GM23338 (cell line): Measurements from ENCODE around the gene MYO18B. TPM values are rescaled to one million over a fixed set of nuclear protein-coding genes. Genes with fewer than 3 reads are reported as not detected.

Experiments used
- ATAC-seq: fragments of 200-7000 bp; cut with Tn5 transposase; 3 replicates; pipeline ENCODE4 v1.9.1; 2020
- DNase-seq: peaks from one replicate; pipeline ENCODE4 v3.0.0-alpha.2; 2015; ENCODE audit warnings: low spot score
- H2AFZ ChIP-seq: fragments of 200-600 bp; sonication (generic); 2 replicates; pipeline ENCODE4 v1.8.0; 2016; ENCODE audit warnings: antibody characterized with exemption, mild to moderate bottlenecking, moderate library complexity
- H3F3A ChIP-seq: fragments of 200-600 bp; sonication (generic); replicated peaks from 2 replicates; pipeline ENCODE4 v1.8.0; 2017; ENCODE audit warnings: antibody characterized with exemption, mixed run types, low read depth
- H3K27ac ChIP-seq: fragments of 200-600 bp; sonication (generic); 2 replicates; pipeline ENCODE4 v1.6.1; 2016; ENCODE audit warnings: low read depth
- H3K27me3 ChIP-seq: fragments of 200-600 bp; sonication (generic); 2 replicates; pipeline ENCODE4 v1.8.0; 2016; ENCODE audit warnings: mild to moderate bottlenecking, mixed run types, moderate library complexity; ENCODE audit not compliant: insufficient read depth
- H3K36me3 ChIP-seq: fragments of 200-600 bp; sonication (generic); 2 replicates; pipeline ENCODE4 v1.8.0; 2016; ENCODE audit warnings: mild to moderate bottlenecking; ENCODE audit not compliant: insufficient read depth
- H3K4me1 ChIP-seq: fragments of 200-600 bp; sonication (generic); 2 replicates; pipeline ENCODE4 v1.8.0; 2016; ENCODE audit warnings: mild to moderate bottlenecking, moderate library complexity; ENCODE audit not compliant: insufficient read depth
- H3K4me2 ChIP-seq: fragments of 200-600 bp; sonication (generic); 2 replicates; pipeline ENCODE4 v1.7.1; 2017; ENCODE audit warnings: mixed run types
- H3K4me3 ChIP-seq: fragments of 200-600 bp; sonication (generic); 2 replicates; pipeline ENCODE4 v1.6.1; 2016; ENCODE audit warnings: mixed run types
- H3K79me2 ChIP-seq: fragments of 200-600 bp; sonication (generic); replicated peaks from 2 replicates; pipeline ENCODE4 v1.8.0; 2017; ENCODE audit warnings: mild to moderate bottlenecking; ENCODE audit not compliant: insufficient read depth
- H3K9me2 ChIP-seq: fragments of 200-600 bp; sonication (generic); 2 replicates; pipeline ENCODE4 v1.8.0; 2017; ENCODE audit not compliant: insufficient read depth
- H4K20me1 ChIP-seq: fragments of 200-600 bp; sonication (generic); replicated peaks from 2 replicates; pipeline ENCODE4 v1.8.0; 2017; ENCODE audit warnings: mild to moderate bottlenecking; ENCODE audit not compliant: insufficient read depth
- H3K27ac Mint-ChIP-seq: 2 replicates; pipeline ENCODE4 v1.8.0; 2020; ENCODE audit warnings: inconsistent platforms, mild to moderate bottlenecking, moderate library complexity, mixed read lengths
- H3K27me3 Mint-ChIP-seq: 3 replicates; pipeline ENCODE4 v1.8.0; 2022; ENCODE audit warnings: low read depth, mild to moderate bottlenecking, moderate library complexity, mixed read lengths, inconsistent platforms; ENCODE audit not compliant: insufficient read depth, poor library complexity
- H3K36me3 Mint-ChIP-seq: 3 replicates; pipeline ENCODE4 v1.8.0; 2021; ENCODE audit warnings: low read depth, mild to moderate bottlenecking, inconsistent platforms, moderate library complexity, mixed read lengths
- H3K4me1 Mint-ChIP-seq: 3 replicates; pipeline ENCODE4 v1.8.0; 2020; ENCODE audit warnings: mild to moderate bottlenecking, inconsistent platforms, mixed read lengths
- H3K4me3 Mint-ChIP-seq: 3 replicates; pipeline ENCODE4 v1.8.0; 2021; ENCODE audit warnings: moderate library complexity, mild to moderate bottlenecking, inconsistent platforms, mixed read lengths
- H3K9me3 Mint-ChIP-seq: 3 replicates; pipeline ENCODE4 v1.8.0; 2020; ENCODE audit warnings: moderate library complexity, mild to moderate bottlenecking, inconsistent platforms, mixed read lengths
- CREB1 ChIP-seq: fragments of 250-450 bp; sonication (Bioruptor Pico); IDR thresholded peaks from 2 replicates; pipeline ENCODE4 v1.5.0; 2020; ENCODE audit warnings: low read depth, mild to moderate bottlenecking, moderate library complexity
- EZH2 ChIP-seq: fragments of 200-600 bp; sonication (generic); IDR thresholded peaks from one replicate; pipeline ENCODE4 v1.8.0; 2017; ENCODE audit warnings: antibody characterized with exemption, mild to moderate bottlenecking, low read depth; ENCODE audit not compliant: unreplicated experiment
- JUNB ChIP-seq: IDR thresholded peaks from one replicate; pipeline ENCODE4 v1.6.1; 2016; ENCODE audit warnings: antibody characterized with exemption; ENCODE audit not compliant: unreplicated experiment
- NANOG ChIP-seq: IDR thresholded peaks from 2 replicates; pipeline ENCODE4 v1.6.1; 2016; ENCODE audit warnings: antibody characterized with exemption, borderline replicate concordance
- POLR2AphosphoS5 ChIP-seq: IDR thresholded peaks from 2 replicates; pipeline ENCODE4 v1.6.1; 2016; ENCODE audit warnings: antibody characterized with exemption, low read depth
- STAT1 ChIP-seq: IDR thresholded peaks from one replicate; pipeline ENCODE4 v1.6.1; 2016; ENCODE audit warnings: antibody characterized with exemption; ENCODE audit not compliant: unreplicated experiment
- ZNF114 ChIP-seq: fragments of 250-450 bp; sonication (Bioruptor Pico); IDR thresholded peaks from 2 replicates; pipeline ENCODE4 v1.5.0; 2020; ENCODE audit warnings: mild to moderate bottlenecking, moderate library complexity
- ZNF331 ChIP-seq: fragments of 250-450 bp; sonication (Bioruptor Pico); IDR thresholded peaks from 2 replicates; pipeline ENCODE4 v1.5.0; 2020; ENCODE audit warnings: low read depth, mild to moderate bottlenecking, moderate library complexity
- polyA plus RNA-seq: library from polyadenylated mRNA; unstranded; fragments of >200 nt; fragmentation: Nextera tagmentation; extraction: Ambion mirVana; gene quantifications from 2 replicates; pipeline ENCODE4 v1.2.1, GENCODE V29; 2016
- total RNA-seq: library from RNA; depleted of rRNA; stranded (reverse); fragments of >200 nt; shearing (Covaris generic); gene quantifications from 2 replicates; pipeline ENCODE4 v1.2.3, GENCODE V29; 2014
- TF ChIP-seq, protein P1 (sequence below): IDR thresholded peaks from one replicate; pipeline ENCODE4 v1.6.1; 2018; ENCODE audit warnings: antibody characterized with exemption; ENCODE audit not compliant: unreplicated experiment
- TF ChIP-seq, protein P2 (sequence below): IDR thresholded peaks from 2 replicates; pipeline ENCODE4 v1.6.1; 2016; ENCODE audit warnings: antibody characterized with exemption

Gene MYO18B
- total and polyA plus RNA-seq, 2 experiments from 2014 or later, result 0.36 to 0.45 TPM

- Histone ChIP-seq H3K36me3 (no peaks in the 10 kb centered on the region; the same call in 1 of the 2 replicates), H3K9me2 (no peaks in the 10 kb centered on the region), H4K20me1 (no peaks in the 10 kb centered on the region), H3K79me2 (no peaks in the 10 kb centered on the region), H3K27ac (no peak overlapping the region), H3K4me3 (no peak overlapping the region), H3F3A (no peaks in the 10 kb centered on the region), H3K4me2 (no peak overlapping the region), H3K27me3 (no peaks in the 10 kb centered on the region), H2AFZ (no peak overlapping the region), H3K4me1 (no peaks in the 10 kb centered on the region)
- H3K27me3 Mint-ChIP-seq, result peaks cover 9% of the 10 kb centered on the region
- no peak for DNase-seq
- H3K4me1 Mint-ChIP-seq, result no peaks in the 10 kb centered on the region
- no peak overlapping the region for H3K4me3 Mint-ChIP-seq
- TF ChIP-seq, protein P1, sequence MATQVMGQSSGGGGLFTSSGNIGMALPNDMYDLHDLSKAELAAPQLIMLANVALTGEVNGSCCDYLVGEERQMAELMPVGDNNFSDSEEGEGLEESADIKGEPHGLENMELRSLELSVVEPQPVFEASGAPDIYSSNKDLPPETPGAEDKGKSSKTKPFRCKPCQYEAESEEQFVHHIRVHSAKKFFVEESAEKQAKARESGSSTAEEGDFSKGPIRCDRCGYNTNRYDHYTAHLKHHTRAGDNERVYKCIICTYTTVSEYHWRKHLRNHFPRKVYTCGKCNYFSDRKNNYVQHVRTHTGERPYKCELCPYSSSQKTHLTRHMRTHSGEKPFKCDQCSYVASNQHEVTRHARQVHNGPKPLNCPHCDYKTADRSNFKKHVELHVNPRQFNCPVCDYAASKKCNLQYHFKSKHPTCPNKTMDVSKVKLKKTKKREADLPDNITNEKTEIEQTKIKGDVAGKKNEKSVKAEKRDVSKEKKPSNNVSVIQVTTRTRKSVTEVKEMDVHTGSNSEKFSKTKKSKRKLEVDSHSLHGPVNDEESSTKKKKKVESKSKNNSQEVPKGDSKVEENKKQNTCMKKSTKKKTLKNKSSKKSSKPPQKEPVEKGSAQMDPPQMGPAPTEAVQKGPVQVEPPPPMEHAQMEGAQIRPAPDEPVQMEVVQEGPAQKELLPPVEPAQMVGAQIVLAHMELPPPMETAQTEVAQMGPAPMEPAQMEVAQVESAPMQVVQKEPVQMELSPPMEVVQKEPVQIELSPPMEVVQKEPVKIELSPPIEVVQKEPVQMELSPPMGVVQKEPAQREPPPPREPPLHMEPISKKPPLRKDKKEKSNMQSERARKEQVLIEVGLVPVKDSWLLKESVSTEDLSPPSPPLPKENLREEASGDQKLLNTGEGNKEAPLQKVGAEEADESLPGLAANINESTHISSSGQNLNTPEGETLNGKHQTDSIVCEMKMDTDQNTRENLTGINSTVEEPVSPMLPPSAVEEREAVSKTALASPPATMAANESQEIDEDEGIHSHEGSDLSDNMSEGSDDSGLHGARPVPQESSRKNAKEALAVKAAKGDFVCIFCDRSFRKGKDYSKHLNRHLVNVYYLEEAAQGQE, result no peak
- TF ChIP-seq JUNB, result no peak
- TF ChIP-seq STAT1, result no peak
- TF ChIP-seq EZH2, result no peak
- no peak for TF ChIP-seq NANOG
- peaks cover 18% of the 10 kb centered on the region for H3K9me3 Mint-ChIP-seq
- no peak for ATAC-seq
- no peak overlapping the region for H3K27ac Mint-ChIP-seq
- H3K36me3 Mint-ChIP-seq, result peaks cover 13% of the 10 kb centered on the region; the same call in 2 of the 3 replicates
Observed at GRCh38 chr22:26031641-26032040, 289.7 kb downstream of the MYO18B start.

- peaks cover 13% of the 10 kb centered on the region; the same call in 2 of the 3 replicates for H3K36me3 Mint-ChIP-seq
- H3K27me3 Mint-ChIP-seq, result peaks cover 4% of the 10 kb centered on the region
- Histone ChIP-seq H3F3A (no peaks in the 10 kb centered on the region), H3K27ac (no peak overlapping the region), H4K20me1 (no peaks in the 10 kb centered on the region), H3K9me2 (0 out of 2 replicates have a peak, but pooled peaks cover 3% of the 10 kb centered on the region), H2AFZ (no peak overlapping the region), H3K4me3 (no peak overlapping the region), H3K36me3 (no peaks in the 10 kb centered on the region; the same call in 1 of the 2 replicates), H3K79me2 (no peaks in the 10 kb centered on the region), H3K4me2 (no peak overlapping the region), H3K4me1 (no peaks in the 10 kb centered on the region), H3K27me3 (no peaks in the 10 kb centered on the region)
- H3K4me3 Mint-ChIP-seq, result no peak overlapping the region
- ATAC-seq (no peak), DNase-seq (no peak)
- no peak overlapping the region for H3K27ac Mint-ChIP-seq
- H3K4me1 Mint-ChIP-seq, result no peaks in the 10 kb centered on the region
- peaks cover 24% of the 10 kb centered on the region for H3K9me3 Mint-ChIP-seq
- TF ChIP-seq CREB1 (CRISPR knock-in tag) (no peak), ZNF114 (no peak), EZH2 (no peak), STAT1 (no peak), ZNF331 (CRISPR knock-in tag) (no peak), JUNB (no peak), POLR2AphosphoS5 (no peak)
- TF ChIP-seq, protein P2, sequence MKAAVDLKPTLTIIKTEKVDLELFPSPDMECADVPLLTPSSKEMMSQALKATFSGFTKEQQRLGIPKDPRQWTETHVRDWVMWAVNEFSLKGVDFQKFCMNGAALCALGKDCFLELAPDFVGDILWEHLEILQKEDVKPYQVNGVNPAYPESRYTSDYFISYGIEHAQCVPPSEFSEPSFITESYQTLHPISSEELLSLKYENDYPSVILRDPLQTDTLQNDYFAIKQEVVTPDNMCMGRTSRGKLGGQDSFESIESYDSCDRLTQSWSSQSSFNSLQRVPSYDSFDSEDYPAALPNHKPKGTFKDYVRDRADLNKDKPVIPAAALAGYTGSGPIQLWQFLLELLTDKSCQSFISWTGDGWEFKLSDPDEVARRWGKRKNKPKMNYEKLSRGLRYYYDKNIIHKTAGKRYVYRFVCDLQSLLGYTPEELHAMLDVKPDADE, result no peak
- TF ChIP-seq, protein P1, result no peak
Observed at GRCh38 chr22:26033071-26033470, 291.1 kb downstream of the MYO18B start.
